Esophagus muscularis mucosa (tissue), 3 donors: ENCODE results near the gene TTC39B.

Source experiments
- POLR2AphosphoS5 ChIP-seq, 2 donors: sonication (generic); formaldehyde crosslinking; IDR thresholded peaks; one replicate each; pipeline ENCODE4 v1.6.1; 2017; ENCODE audit warnings: antibody characterized with exemption in 2 of 2
- TF ChIP-seq, protein P1 (sequence below), 3 experiments: fragments of 200-600 bp in 2 of 3; fragments of 450-650 bp in 1 of 3; sonication (generic) in 2 of 3; IDR thresholded peaks; one replicate each; pipeline ENCODE4 v1.5.1; 2017 to 2019; ENCODE audit warnings: antibody characterized with exemption in 3 of 3, mild to moderate bottlenecking in 2 of 3, moderate library complexity in 1 of 3

- TF ChIP-seq, protein P1, sequence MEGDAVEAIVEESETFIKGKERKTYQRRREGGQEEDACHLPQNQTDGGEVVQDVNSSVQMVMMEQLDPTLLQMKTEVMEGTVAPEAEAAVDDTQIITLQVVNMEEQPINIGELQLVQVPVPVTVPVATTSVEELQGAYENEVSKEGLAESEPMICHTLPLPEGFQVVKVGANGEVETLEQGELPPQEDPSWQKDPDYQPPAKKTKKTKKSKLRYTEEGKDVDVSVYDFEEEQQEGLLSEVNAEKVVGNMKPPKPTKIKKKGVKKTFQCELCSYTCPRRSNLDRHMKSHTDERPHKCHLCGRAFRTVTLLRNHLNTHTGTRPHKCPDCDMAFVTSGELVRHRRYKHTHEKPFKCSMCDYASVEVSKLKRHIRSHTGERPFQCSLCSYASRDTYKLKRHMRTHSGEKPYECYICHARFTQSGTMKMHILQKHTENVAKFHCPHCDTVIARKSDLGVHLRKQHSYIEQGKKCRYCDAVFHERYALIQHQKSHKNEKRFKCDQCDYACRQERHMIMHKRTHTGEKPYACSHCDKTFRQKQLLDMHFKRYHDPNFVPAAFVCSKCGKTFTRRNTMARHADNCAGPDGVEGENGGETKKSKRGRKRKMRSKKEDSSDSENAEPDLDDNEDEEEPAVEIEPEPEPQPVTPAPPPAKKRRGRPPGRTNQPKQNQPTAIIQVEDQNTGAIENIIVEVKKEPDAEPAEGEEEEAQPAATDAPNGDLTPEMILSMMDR (IDR thresholded peaks at IDR 0.05), result no peak
- no peak for TF ChIP-seq POLR2AphosphoS5 (IDR thresholded peaks at IDR 0.05)
These were observed 24.3 kb downstream of the TTC39B start for GRCh38 chr9:15282567-15283285.
